ENCODE measurements around the gene KRT8.

DNA sequence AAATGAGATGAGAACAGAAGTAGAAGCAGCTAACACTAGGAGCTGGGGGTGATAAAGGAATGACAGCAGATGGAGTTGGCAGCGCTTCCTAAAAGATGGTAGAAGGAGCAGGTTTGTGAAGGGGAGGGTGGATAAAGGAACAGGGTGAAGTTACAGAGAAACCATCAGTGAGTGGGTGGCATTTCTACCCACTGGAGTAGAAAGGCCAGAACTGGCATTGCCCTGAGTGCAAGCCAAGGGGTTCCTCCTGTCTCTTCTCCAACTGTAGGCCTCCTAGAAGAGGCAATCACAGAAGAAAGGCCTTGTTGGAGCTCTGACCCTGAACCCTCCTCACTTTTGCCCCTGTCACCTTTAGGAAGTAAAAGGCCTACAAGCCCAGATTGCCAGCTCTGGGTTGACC lies 46.2 kb upstream of the KRT8 start:
- TF ChIP-seq YY1 (IDR thresholded peaks at IDR 0.05; ENCODE audit: low read depth) (no peak), TAF1 (IDR thresholded peaks at IDR 0.05; ENCODE audit: low read depth) (no peak)
